ENCODE data around the gene XAGE2.

XAGE2 gene

DNA sequence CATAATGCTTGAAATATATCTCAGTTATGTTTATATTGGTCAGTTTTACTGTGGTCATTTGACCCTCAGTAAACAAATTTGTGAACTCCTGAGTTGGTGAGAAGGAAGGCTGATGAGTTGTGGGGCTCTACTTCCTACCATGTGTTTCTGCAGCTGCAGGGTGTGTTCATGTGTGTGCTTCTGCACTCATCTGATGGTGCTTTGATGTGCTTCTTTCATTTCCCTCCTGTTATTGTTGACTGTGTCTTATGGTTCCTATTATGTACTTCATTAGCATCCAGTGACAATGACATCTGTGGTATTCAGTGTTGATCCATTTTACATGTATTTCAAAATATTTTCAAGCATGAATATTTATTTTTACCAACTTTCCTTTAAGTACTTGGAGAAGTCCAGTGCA lies 46.5 kb downstream of the XAGE2 start:
- no peaks in the 10 kb centered on the region for H4K20me1 ChIP-seq (ENCODE audit: insufficient read depth, low read length, poor library complexity, severe bottlenecking)
- TF ChIP-seq EZH2phosphoT487 (IDR thresholded peaks at IDR 0.05; ENCODE audit: borderline replicate concordance) (no peak), CTCF (conservative IDR thresholded peaks at IDR 0.05; ENCODE audit: low read length) (no peak)
- no peaks in the 10 kb centered on the region for H3K4me1 ChIP-seq (ENCODE audit: insufficient read depth, low read length, poor library complexity, severe bottlenecking)

GRCh38 chrX:52416816-52417215 lies 48.0 kb downstream of the XAGE2 start:
- H3K4me2 ChIP-seq (ENCODE audit: low read depth, low read length, poor library complexity, severe bottlenecking), result no peak overlapping the region
- no peak overlapping the region for H3K9ac ChIP-seq (ENCODE audit: low read depth, low read length, poor library complexity, severe bottlenecking)
- TF ChIP-seq CTCF (conservative IDR thresholded peaks at IDR 0.05; ENCODE audit: low read length) (no peak), EZH2phosphoT487 (IDR thresholded peaks at IDR 0.05; ENCODE audit: borderline replicate concordance) (no peak)
- H3K27me3 ChIP-seq (ENCODE audit: insufficient read depth, low read length, poor library complexity, severe bottlenecking), result no peaks in the 10 kb centered on the region
- no peaks in the 10 kb centered on the region for H4K20me1 ChIP-seq (ENCODE audit: insufficient read depth, low read length, poor library complexity, severe bottlenecking)
- H3K79me2 ChIP-seq (ENCODE audit: insufficient read depth, low read length), result no peaks in the 10 kb centered on the region
- H3K4me1 ChIP-seq (ENCODE audit: insufficient read depth, low read length, poor library complexity, severe bottlenecking), result no peaks in the 10 kb centered on the region
- H2AFZ ChIP-seq (ENCODE audit: low read length), result no peak overlapping the region
- H3K36me3 ChIP-seq (ENCODE audit: insufficient read depth, low read length), result no peaks in the 10 kb centered on the region
- no peaks in the 10 kb centered on the region for H3F3A ChIP-seq (ENCODE audit: low read depth)
- no peaks in the 10 kb centered on the region for H3K9me3 ChIP-seq (ENCODE audit: insufficient read depth, low read depth, low read length)
- H3K4me3 ChIP-seq (ENCODE audit: low read length, poor library complexity, severe bottlenecking), result no peak overlapping the region
- no peaks in the 10 kb centered on the region for H3K9me2 ChIP-seq (replicated peaks; ENCODE audit: low read depth, low read length)

More for the DNA sequence above, 46.5 kb downstream of the XAGE2 start:
- Histone ChIP-seq H3K9me2 (replicated peaks; ENCODE audit: low read depth, low read length) (no peaks in the 10 kb centered on the region), H3K79me2 (ENCODE audit: insufficient read depth, low read length) (no peaks in the 10 kb centered on the region), H3K4me2 (ENCODE audit: low read depth, low read length, poor library complexity, severe bottlenecking) (no peak overlapping the region), H3F3A (ENCODE audit: low read depth) (no peaks in the 10 kb centered on the region), H3K9me3 (ENCODE audit: insufficient read depth, low read depth, low read length) (no peaks in the 10 kb centered on the region), H3K36me3 (ENCODE audit: insufficient read depth, low read length) (no peaks in the 10 kb centered on the region), H3K4me3 (ENCODE audit: low read length, poor library complexity, severe bottlenecking) (no peak overlapping the region), H3K27me3 (ENCODE audit: insufficient read depth, low read length, poor library complexity, severe bottlenecking) (no peaks in the 10 kb centered on the region), H2AFZ (ENCODE audit: low read length) (no peak overlapping the region), H3K9ac (ENCODE audit: low read depth, low read length, poor library complexity, severe bottlenecking) (no peak overlapping the region)

DNA sequence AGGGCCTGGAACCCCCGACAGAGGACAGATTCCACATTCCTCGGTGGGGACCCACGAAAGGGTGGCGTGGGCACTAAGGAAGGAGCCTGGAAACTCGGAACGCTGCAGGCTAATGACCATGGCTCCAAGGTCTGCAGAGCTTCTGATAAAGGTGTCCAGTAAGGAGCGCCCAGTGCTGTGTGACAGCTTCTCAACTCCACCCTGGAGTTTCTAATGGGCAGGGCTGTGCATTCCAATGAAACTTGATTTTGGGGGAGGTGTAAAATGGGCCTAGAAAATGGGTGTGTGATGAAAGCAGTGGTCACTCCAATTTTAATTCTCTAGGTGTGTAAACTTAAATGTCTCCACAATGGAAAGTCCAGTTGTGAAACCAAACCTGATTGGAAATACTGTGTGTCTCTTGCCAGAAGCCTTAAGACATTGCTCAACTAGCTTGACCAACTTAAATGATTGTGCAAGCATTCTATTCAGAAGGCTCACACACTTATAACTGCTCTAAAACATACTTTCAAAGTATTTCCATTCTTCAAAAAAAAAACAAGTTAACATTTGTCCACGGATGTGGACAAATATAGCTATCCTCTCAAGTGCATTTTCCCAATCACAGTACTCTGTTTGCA lies 52.1 kb downstream of the XAGE2 start:
- Histone ChIP-seq H3F3A (ENCODE audit: low read depth) (no peaks in the 10 kb centered on the region), H3K9ac (ENCODE audit: low read depth, low read length, poor library complexity, severe bottlenecking) (no peak overlapping the region), H3K9me2 (replicated peaks; ENCODE audit: low read depth, low read length) (no peaks in the 10 kb centered on the region), H3K79me2 (ENCODE audit: insufficient read depth, low read length) (no peaks in the 10 kb centered on the region), H2AFZ (ENCODE audit: low read length) (no peak overlapping the region), H3K9me3 (ENCODE audit: insufficient read depth, low read depth, low read length) (no peaks in the 10 kb centered on the region), H3K4me2 (ENCODE audit: low read depth, low read length, poor library complexity, severe bottlenecking) (no peak overlapping the region), H3K4me1 (ENCODE audit: insufficient read depth, low read length, poor library complexity, severe bottlenecking) (no peaks in the 10 kb centered on the region), H3K36me3 (ENCODE audit: insufficient read depth, low read length) (no peaks in the 10 kb centered on the region), H3K27me3 (ENCODE audit: insufficient read depth, low read length, poor library complexity, severe bottlenecking) (no peaks in the 10 kb centered on the region), H3K4me3 (ENCODE audit: low read length, poor library complexity, severe bottlenecking) (no peak overlapping the region), H4K20me1 (ENCODE audit: insufficient read depth, low read length, poor library complexity, severe bottlenecking) (no peaks in the 10 kb centered on the region)
- TF ChIP-seq EZH2phosphoT487 (IDR thresholded peaks at IDR 0.05; ENCODE audit: borderline replicate concordance), result no peak

GRCh38 chrX:52422884-52423283 lies 54.1 kb downstream of the XAGE2 start:
- Histone ChIP-seq H3K4me3 (ENCODE audit: low read length, poor library complexity, severe bottlenecking) (no peak overlapping the region), H3K27me3 (ENCODE audit: insufficient read depth, low read length, poor library complexity, severe bottlenecking) (no peaks in the 10 kb centered on the region), H3K9me3 (ENCODE audit: insufficient read depth, low read depth, low read length) (no peaks in the 10 kb centered on the region), H3K4me1 (ENCODE audit: insufficient read depth, low read length, poor library complexity, severe bottlenecking) (no peaks in the 10 kb centered on the region), H2AFZ (ENCODE audit: low read length) (no peak overlapping the region), H3F3A (ENCODE audit: low read depth) (no peaks in the 10 kb centered on the region), H3K4me2 (ENCODE audit: low read depth, low read length, poor library complexity, severe bottlenecking) (no peak overlapping the region), H3K79me2 (ENCODE audit: insufficient read depth, low read length) (no peaks in the 10 kb centered on the region), H3K36me3 (ENCODE audit: insufficient read depth, low read length) (no peaks in the 10 kb centered on the region), H3K9me2 (replicated peaks; ENCODE audit: low read depth, low read length) (no peaks in the 10 kb centered on the region), H3K9ac (ENCODE audit: low read depth, low read length, poor library complexity, severe bottlenecking) (no peak overlapping the region), H4K20me1 (ENCODE audit: insufficient read depth, low read length, poor library complexity, severe bottlenecking) (no peaks in the 10 kb centered on the region)
- no peak for TF ChIP-seq EZH2phosphoT487 (IDR thresholded peaks at IDR 0.05; ENCODE audit: borderline replicate concordance)
- TF ChIP-seq CTCF (conservative IDR thresholded peaks at IDR 0.05; ENCODE audit: low read length), result no peak

Measured in Loucy (cell line).